H54 (cell line): Measurements from ENCODE around the gene STARD10.

Source experiments
- DNase-seq: peaks from one replicate; pipeline ENCODE4 v3.0.0; 2011; ENCODE audit warnings: low spot score, mixed read lengths; ENCODE audit not compliant: insufficient read length
- FAIRE-seq: peaks from 3 replicates; lab custom pipeline; 2011; peaks lifted over from hg19 to GRCh38; lab: Jason Lieb, UNC
- POLR2A ChIP-seq: IDR thresholded peaks from 2 replicates; pipeline ENCODE4 v1.6.1; 2011; ENCODE audit warnings: low read depth, mild to moderate bottlenecking, low read length

The STARD10 gene

GRCh38 chr11:72726266-72727220 lies 67.3 kb downstream of the STARD10 start:
- TF ChIP-seq POLR2A = no peak
- FAIRE-seq (no peak), DNase-seq (no peak)

- TF ChIP-seq POLR2A = no peak
- DNase-seq = no peak
- FAIRE-seq = no peak
Observed at GRCh38 chr11:72725724-72726028, 68.2 kb downstream of the STARD10 start.

GRCh38 chr11:72724851-72725723 lies 68.8 kb downstream of the STARD10 start:
- DNase-seq (peak; percentile 65), FAIRE-seq (no peak)
- no peak for TF ChIP-seq POLR2A

- no peak for DNase-seq
- FAIRE-seq = no peak
- TF ChIP-seq POLR2A = no peak
Observed at GRCh38 chr11:72724021-72724551, 69.8 kb downstream of the STARD10 start.

GRCh38 chr11:72723508-72723907 lies 70.3 kb downstream of the STARD10 start:
- FAIRE-seq (no peak), DNase-seq (no peak)
- TF ChIP-seq POLR2A = no peak

GRCh38 chr11:72722050-72722748 lies 71.6 kb downstream of the STARD10 start:
- FAIRE-seq = no peak
- 0 out of 2 replicates have a peak, but pooled peaks have one; percentile 22 for TF ChIP-seq POLR2A
- peak; percentile 95 for DNase-seq

GRCh38 chr11:72721689-72722049 lies 72.2 kb downstream of the STARD10 start:
- FAIRE-seq = no peak

GRCh38 chr11:72721276-72721675 lies 72.6 kb downstream of the STARD10 start:
- FAIRE-seq = no peak
- TF ChIP-seq POLR2A = no peak
- no peak for DNase-seq

More at GRCh38 chr11:72721689-72722049, 72.2 kb downstream of the STARD10 start:
- no peak for DNase-seq
- no peak for TF ChIP-seq POLR2A

- no peak for FAIRE-seq
Observed at GRCh38 chr11:72720784-72721183, 73.1 kb downstream of the STARD10 start.

GRCh38 chr11:72720047-72720446 lies 73.8 kb downstream of the STARD10 start:
- no peak for DNase-seq
- no peak for TF ChIP-seq POLR2A
- FAIRE-seq = no peak

More at GRCh38 chr11:72720784-72721183, 73.1 kb downstream of the STARD10 start:
- no peak for TF ChIP-seq POLR2A
- no peak for DNase-seq

GRCh38 chr11:72719551-72719950 lies 74.3 kb downstream of the STARD10 start:
- no peak for TF ChIP-seq POLR2A
- FAIRE-seq = no peak
- DNase-seq = no peak

- DNase-seq (no peak), FAIRE-seq (no peak)
Observed at GRCh38 chr11:72719144-72719543, 74.7 kb downstream of the STARD10 start.

GRCh38 chr11:72718101-72718501 lies 75.7 kb downstream of the STARD10 start:
- DNase-seq (no peak), FAIRE-seq (no peak)
- TF ChIP-seq POLR2A = no peak

More at GRCh38 chr11:72719144-72719543, 74.7 kb downstream of the STARD10 start:
- TF ChIP-seq POLR2A = no peak

- FAIRE-seq (no peak), DNase-seq (no peak)
- no peak for TF ChIP-seq POLR2A
Observed at GRCh38 chr11:72716788-72717435, 76.9 kb downstream of the STARD10 start.
